ENCODE measurements around the gene ZBTB26.
"Not testable (repeated sequence)": the region's sequence is repeated elsewhere in the genome, so short reads cannot be mapped to it uniquely, and the experiment has no call there.

- TF ChIP-seq CTCF, POLR2A (IDR thresholded peaks at IDR 0.05): not testable (repeated sequence)
These were observed 25.2 kb downstream of the ZBTB26 start for GRCh38 chr9:122906122-122906521.

Data from body of pancreas (tissue), 4 donors.